ENCODE measurements around the gene HPS3.

Gene HPS3

GRCh38 chr3:149104484-149104883 is 25.0 kb upstream of the HPS3 start:
- H3K9me3 ChIP-seq (replicated peaks in 1 of 11): peaks cover 15 to 33% (median 23%) of the 10 kb centered on the region in 11 experiments
- H4K20me1 ChIP-seq: no peaks in the 10 kb centered on the region
- H3K4me2 ChIP-seq: no peak overlapping the region
- no peaks in the 10 kb centered on the region for H3K27me3 ChIP-seq
- H3K4me1 ChIP-seq: no peaks in the 10 kb centered on the region; a peak in 1 of 20 replicates
- no peak overlapping the region for H3K4me3 ChIP-seq
- no peak overlapping the region for H3K27ac ChIP-seq
- H3K36me3 ChIP-seq: no peaks in the 10 kb centered on the region
- no peak overlapping the region for H3K9ac ChIP-seq
- TF ChIP-seq Cebpa-rat (IDR thresholded peaks at IDR 0.05): no peak

DNA sequence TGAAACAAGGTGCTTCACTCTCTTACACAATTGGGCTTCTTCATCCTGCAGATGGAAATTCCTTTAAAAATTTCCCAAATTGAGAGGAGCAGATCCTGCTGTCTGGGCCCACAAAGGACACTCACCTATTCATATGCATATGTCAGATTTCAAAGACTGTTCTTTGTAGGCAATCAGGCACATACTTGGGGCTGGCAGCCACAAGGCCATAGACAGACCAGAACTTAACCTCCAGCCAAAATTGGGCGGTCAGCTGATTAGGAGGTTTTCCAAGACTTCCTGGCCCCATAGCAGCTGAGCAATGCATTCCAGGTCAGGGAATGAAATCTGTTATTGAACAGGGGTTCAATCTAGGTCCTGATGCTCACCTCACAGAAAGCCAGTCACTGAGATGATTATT is 15.0 kb upstream of the HPS3 start:
- H3K27ac ChIP-seq: no peak overlapping the region
- no peak overlapping the region for H3K4me2 ChIP-seq
- no peak for TF ChIP-seq Cebpa-rat (IDR thresholded peaks at IDR 0.05)
- H4K20me1 ChIP-seq: no peaks in the 10 kb centered on the region
- H3K9ac ChIP-seq: no peak overlapping the region
- no peaks in the 10 kb centered on the region for H3K36me3 ChIP-seq
- H3K4me1 ChIP-seq: no peaks in the 10 kb centered on the region
- H3K27me3 ChIP-seq: no peaks in the 10 kb centered on the region
- H3K9me3 ChIP-seq (replicated peaks in 1 of 11): peaks cover 8 to 17% (median 14%) of the 10 kb centered on the region in 11 experiments; a peak in 19 of 22 replicates
- H3K4me3 ChIP-seq: no peak overlapping the region

GRCh38 chr3:149115114-149115513 is 14.3 kb upstream of the HPS3 start:
- Histone ChIP-seq H3K9ac (no peak overlapping the region), H3K4me2 (no peak overlapping the region), H3K4me3 (no peak overlapping the region), H3K9me3 (replicated peaks in 1 of 11) (peaks cover 1 to 10% (median 8%) of the 10 kb centered on the region in 11 experiments; a peak in 17 of 22 replicates), H3K4me1 (no peaks in the 10 kb centered on the region), H3K36me3 (no peaks in the 10 kb centered on the region), H4K20me1 (no peaks in the 10 kb centered on the region), H3K27me3 (no peaks in the 10 kb centered on the region), H3K27ac (no peak overlapping the region)
- no peak for TF ChIP-seq Cebpa-rat (IDR thresholded peaks at IDR 0.05)

DNA sequence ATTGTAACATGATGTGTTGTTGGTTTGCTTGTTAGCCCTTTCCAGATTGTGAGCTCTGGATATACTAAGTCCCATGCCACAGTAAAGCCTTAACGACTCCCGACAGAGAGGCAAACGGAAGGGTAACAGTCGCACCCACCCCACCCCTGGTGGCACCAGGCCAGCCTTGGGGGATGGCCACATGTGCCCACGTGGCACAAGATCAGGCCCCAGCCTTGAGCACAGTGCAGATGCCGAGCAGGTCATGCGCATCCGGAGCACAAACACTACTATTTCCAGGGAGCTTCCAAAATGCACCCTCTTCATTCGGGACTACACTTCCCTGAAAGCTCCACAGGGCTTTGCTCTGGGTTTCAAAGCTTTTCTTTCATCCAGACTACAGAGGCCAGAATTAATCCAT is 10.7 kb upstream of the HPS3 start:
- H3K27me3 ChIP-seq: no peaks in the 10 kb centered on the region
- no peak overlapping the region for H3K27ac ChIP-seq
- no peaks in the 10 kb centered on the region for H4K20me1 ChIP-seq
- H3K4me2 ChIP-seq: no peak overlapping the region
- no peaks in the 10 kb centered on the region for H3K36me3 ChIP-seq
- peaks cover 0 to 8% (median 0%) of the 10 kb centered on the region in 10 experiments; a peak in 5 of 20 replicates for H3K4me1 ChIP-seq
- H3K4me3 ChIP-seq: no peak overlapping the region
- TF ChIP-seq Cebpa-rat (IDR thresholded peaks at IDR 0.05): no peak
- H3K9ac ChIP-seq: no peak overlapping the region
- peaks cover 0 to 3% (median under 1%) of the 10 kb centered on the region in 11 experiments; a peak in 7 of 22 replicates for H3K9me3 ChIP-seq (replicated peaks in 1 of 11)

- Histone ChIP-seq H3K4me1 (peaks cover 0 to 8% (median 0%) of the 10 kb centered on the region in 10 experiments; a peak in 5 of 20 replicates), H3K36me3 (no peaks in the 10 kb centered on the region), H3K4me3 (no peak overlapping the region), H3K27ac (no peak overlapping the region), H3K27me3 (no peaks in the 10 kb centered on the region), H3K9me3 (replicated peaks in 1 of 11) (no peaks in the 10 kb centered on the region), H4K20me1 (no peaks in the 10 kb centered on the region), H3K4me2 (no peak overlapping the region), H3K9ac (no peak overlapping the region)
- TF ChIP-seq Cebpa-rat (IDR thresholded peaks at IDR 0.05): no peak
These were observed 10.0 kb upstream of the HPS3 start for GRCh38 chr3:149119466-149119865.

GRCh38 chr3:149120051-149120972 is 9.1 kb upstream of the HPS3 start:
- Histone ChIP-seq H3K9me3 (replicated peaks in 1 of 11) (no peaks in the 10 kb centered on the region), H4K20me1 (no peaks in the 10 kb centered on the region), H3K4me2 (no peak overlapping the region), H3K4me1 (peaks cover 0 to 8% (median 0%) of the 10 kb centered on the region in 10 experiments; a peak in 5 of 20 replicates), H3K4me3 (no peak overlapping the region), H3K27ac (no peak overlapping the region), H3K9ac (no peak overlapping the region), H3K36me3 (no peaks in the 10 kb centered on the region), H3K27me3 (no peaks in the 10 kb centered on the region)
- no peak for TF ChIP-seq Cebpa-rat (IDR thresholded peaks at IDR 0.05)

GRCh38 chr3:149122721-149123578 is 6.5 kb upstream of the HPS3 start:
- Histone ChIP-seq H3K27me3 (no peaks in the 10 kb centered on the region), H3K27ac (no peak overlapping the region), H4K20me1 (no peaks in the 10 kb centered on the region), H3K4me3 (no peak overlapping the region), H3K9ac (no peak overlapping the region), H3K36me3 (no peaks in the 10 kb centered on the region), H3K4me1 (peaks cover 0 to 8% (median 0%) of the 10 kb centered on the region in 10 experiments; a peak in 5 of 20 replicates), H3K4me2 (peak overlapping the region in 2 of 11 experiments; percentile 27 to 47; a peak in 4 of 22 replicates), H3K9me3 (replicated peaks in 1 of 11) (no peaks in the 10 kb centered on the region)
- no peak for TF ChIP-seq Cebpa-rat (IDR thresholded peaks at IDR 0.05)

DNA sequence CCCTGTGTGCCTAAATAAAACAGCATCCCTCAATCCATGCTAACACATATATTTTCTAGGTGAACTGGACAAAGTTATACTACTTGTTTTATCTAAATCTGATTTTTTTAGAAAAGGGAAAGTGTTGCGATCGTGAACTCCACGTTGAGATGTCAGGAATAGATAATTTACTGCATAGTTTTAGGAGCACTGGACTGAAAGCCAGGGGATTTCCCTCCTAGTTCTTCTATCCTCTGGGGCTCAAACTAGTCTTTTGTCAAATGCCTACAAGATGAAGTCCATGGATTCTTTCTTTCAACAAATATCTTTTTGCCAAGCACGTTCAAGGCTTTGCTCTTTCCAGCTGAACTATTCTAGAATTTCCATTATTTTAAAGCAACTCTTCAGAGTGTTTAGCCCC is 617 bp upstream of the HPS3 start:
- no peak for TF ChIP-seq Cebpa-rat (IDR thresholded peaks at IDR 0.05)
- Histone ChIP-seq H3K27me3 (no peaks in the 10 kb centered on the region), H3K9ac (peak overlapping the region; percentile 78 to 87 (median 83); a peak in 21 of 22 replicates)

More for the DNA sequence above, 617 bp upstream of the HPS3 start:
- H3K27ac ChIP-seq: peak overlapping the region in 10 of 11 experiments; percentile 69 to 87 (median 77); a peak in 12 of 22 replicates
- peak overlapping the region; percentile 72 to 93 (median 87) for H3K4me2 ChIP-seq
- peaks cover 0 to 16% (median 5%) of the 10 kb centered on the region in 11 experiments; a peak in 9 of 22 replicates for H3K36me3 ChIP-seq
- peaks cover 23 to 35% (median 27%) of the 10 kb centered on the region in 10 experiments for H3K4me1 ChIP-seq
- peak overlapping the region; percentile 84 to 97 (median 88) for H3K4me3 ChIP-seq
- peaks cover 0 to 27% (median 0%) of the 10 kb centered on the region in 11 experiments; a peak in 3 of 22 replicates for H4K20me1 ChIP-seq
- peaks cover 0 to 12% (median 0%) of the 10 kb centered on the region in 11 experiments; a peak in 4 of 22 replicates for H3K9me3 ChIP-seq (replicated peaks in 1 of 11)
